Motor neuron (in vitro differentiated cells): ENCODE results near the gene APAF1. TPM values are rescaled to one million over a fixed set of nuclear protein-coding genes. Genes with fewer than 3 reads are reported as not detected.
"Not testable (repeated sequence)": the region's sequence is repeated elsewhere in the genome, so short reads cannot be mapped to it uniquely, and the experiment has no call there.

Experiments used
- ATAC-seq, 8 experiments: fragments of 200-7000 bp; cut with Tn5 transposase; replicated peaks in 6 of 8; 2 replicates each; pipeline ENCODE4 v1.8.0; 2021; ENCODE audit warnings: mild to moderate bottlenecking in 8 of 8, moderate library complexity in 8 of 8
- H3K27ac ChIP-seq, 2 donors: fragments of 250-450 bp; sonication (Bioruptor Pico); 2 replicates each; pipeline ENCODE4 v1.9.0; 2021; ENCODE audit warnings: antibody characterized with exemption in 2 of 2, mild to moderate bottlenecking in 2 of 2, moderate library complexity in 1 of 2
- H3K4me1 ChIP-seq, 2 donors: fragments of 250-450 bp; sonication (Bioruptor Pico); replicated peaks in 1 of 2; 2 replicates each; pipeline ENCODE4 v1.6.1; 2021; ENCODE audit warnings: antibody characterized with exemption in 2 of 2, mild to moderate bottlenecking in 2 of 2, moderate library complexity in 1 of 2
- H3K4me3 ChIP-seq, 5 donors: fragments of 250-450 bp; sonication (Bioruptor Pico); 2 replicates each; pipeline ENCODE4 v1.9.0; 2021; ENCODE audit warnings: antibody characterized with exemption in 5 of 5, mild to moderate bottlenecking in 5 of 5, moderate library complexity in 4 of 5
- WGBS, 10 experiments: fragments of 450-650 bp; shearing (Covaris generic); methylation state at CpG; one replicate each; pipeline ENCODE4 v1.0.0; 2022; 5-methylcytosine and 5-hydroxymethylcytosine counted together
- in situ Hi-C, 9 experiments: fragments of 400-800 bp; cut with MboI; loops; one replicate each; pipeline ENCODE4 v1.15.0; 2021; ENCODE audit warnings: low sequenced_read_pairs in 9 of 9, low pct_unique_long_range_greater_than_20kb in 2 of 9; ENCODE audit not compliant: unreplicated experiment in 9 of 9
- total RNA-seq, 8 experiments: library from RNA; unstranded; fragments of 300-600 nt; gene quantifications; 2 replicates each; pipeline versions ENCODE4 v1.2.3 to v1.2.4, GENCODE V29; 2022

The APAF1 gene
- total RNA-seq, 8 experiments from 2014 or later = 6.0 to 25.8 (median 22.9) TPM

DNA sequence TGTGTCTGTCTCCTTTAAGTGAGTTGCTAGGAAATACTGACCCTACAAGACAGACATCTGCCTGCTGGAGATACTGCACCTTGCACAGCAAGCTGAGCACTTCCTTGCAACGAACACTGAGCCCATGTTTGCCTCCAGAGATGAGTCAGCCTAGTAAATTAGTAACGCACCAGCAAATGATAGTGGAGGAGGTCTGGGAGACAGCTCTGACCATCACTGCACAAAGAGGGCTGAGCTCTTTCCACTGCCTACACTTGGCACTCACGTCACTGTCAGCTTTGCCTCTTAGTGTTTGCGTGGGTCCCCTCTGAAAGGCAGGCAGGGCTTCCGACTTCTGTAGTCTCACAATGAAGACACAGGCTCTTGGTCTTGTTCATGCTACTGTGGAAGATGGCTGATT is 109.0 kb downstream of the APAF1 start:
- WGBS, 10 experiments = 0 to 100% (median 51%) methylated on average over 1 to 5 of the region's 5 CpGs; no CpG with 5 or more reads in 4 of the 10 experiments
- Histone ChIP-seq H3K4me1 (no peaks in the 10 kb centered on the region), H3K27ac (no peak overlapping the region), H3K4me3 (no peak overlapping the region)
- peak in 6 of 8 experiments; percentile 8 to 99 (median 98) for ATAC-seq
- in situ Hi-C loops = no loop called here

DNA sequence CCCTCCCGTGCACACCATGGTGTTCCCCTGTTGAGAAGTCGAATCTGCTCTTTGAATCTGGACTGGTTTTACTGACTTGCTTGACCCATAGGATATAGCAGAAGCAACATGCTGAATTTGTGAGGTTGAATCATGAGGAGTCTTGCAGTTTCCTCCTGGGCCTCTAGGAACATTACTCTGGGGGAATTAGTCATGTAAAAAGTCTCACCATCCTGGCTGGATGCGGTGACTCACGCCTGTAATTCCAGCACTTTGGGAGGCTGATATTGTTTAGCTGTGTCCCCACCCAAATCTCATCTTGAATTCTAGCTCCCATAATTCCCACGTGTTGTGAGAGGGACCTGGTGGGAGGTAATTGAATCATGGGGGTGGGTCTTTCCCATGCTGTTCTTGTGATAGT is 110.8 kb downstream of the APAF1 start:
- H3K4me3 ChIP-seq, in situ Hi-C loops, H3K4me1 ChIP-seq, H3K27ac ChIP-seq: not testable (repeated sequence)
- peak in 3 of 8 experiments; percentile 47 to 89 (median 84) for ATAC-seq
- 0 to 100% (median 88%) methylated on average over 1 to 3 of the region's 5 CpGs; no CpG with 5 or more reads in 4 of the 10 experiments for WGBS, 10 experiments

DNA sequence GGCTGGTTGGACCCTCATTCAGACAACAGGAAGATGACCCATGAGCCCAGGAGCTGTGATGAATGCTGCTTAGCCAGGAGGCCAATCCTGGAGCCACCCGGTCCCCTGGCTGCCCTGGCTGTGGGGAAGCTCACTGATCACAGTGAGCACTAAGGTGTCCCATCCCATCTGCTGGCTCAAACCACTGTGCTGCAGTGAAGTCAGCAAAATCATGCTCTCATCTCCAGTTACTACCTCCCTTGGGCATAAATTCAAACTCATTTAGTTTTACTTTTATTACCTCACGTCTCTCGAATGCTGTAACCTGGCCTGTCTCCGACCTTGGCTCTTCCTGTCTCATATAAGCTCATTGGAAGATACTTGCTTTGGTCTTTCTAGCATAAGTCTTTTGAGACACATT is 112.4 kb downstream of the APAF1 start:
- WGBS, 10 experiments = 29 to 100% (median 80%) methylated on average over 2 to 3 of the region's 4 CpGs; no CpG with 5 or more reads in 7 of the 10 experiments

DNA sequence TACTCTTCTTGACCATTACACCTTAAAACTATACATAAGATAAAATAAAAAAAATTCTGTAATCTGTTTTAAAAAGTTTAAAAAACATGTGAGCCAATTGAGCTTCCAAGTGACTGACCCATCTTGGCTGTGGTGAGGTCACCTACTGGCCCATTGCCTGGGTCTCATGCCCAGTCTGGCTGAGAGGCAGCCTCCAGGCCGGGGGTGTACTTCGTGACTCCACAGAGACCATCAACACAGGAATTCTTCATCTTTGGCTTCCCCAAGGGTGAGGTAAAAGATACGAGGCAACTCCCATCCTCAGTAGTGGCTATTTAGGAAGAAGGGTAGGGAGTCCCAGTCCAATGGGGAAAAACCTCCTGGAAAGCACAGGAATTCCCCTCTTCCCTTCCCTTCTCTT is 113.2 kb downstream of the APAF1 start:
- ATAC-seq = no peak
- no peaks in the 10 kb centered on the region for H3K4me1 ChIP-seq
- no peak overlapping the region for H3K27ac ChIP-seq
- 9 to 92% (median 73%) methylated on average over 1 to 3 of the region's 3 CpGs; no CpG with 5 or more reads in 2 of the 10 experiments for whole genome bisulfite sequencing, 10 experiments
- no peak overlapping the region for H3K4me3 ChIP-seq
- in situ Hi-C loops = no loop called here

More for the DNA sequence above, 112.4 kb downstream of the APAF1 start:
- in situ Hi-C loops = no loop called here
- no peak overlapping the region for H3K27ac ChIP-seq
- H3K4me3 ChIP-seq = no peak overlapping the region
- no peaks in the 10 kb centered on the region for H3K4me1 ChIP-seq
- ATAC-seq = no peak

DNA sequence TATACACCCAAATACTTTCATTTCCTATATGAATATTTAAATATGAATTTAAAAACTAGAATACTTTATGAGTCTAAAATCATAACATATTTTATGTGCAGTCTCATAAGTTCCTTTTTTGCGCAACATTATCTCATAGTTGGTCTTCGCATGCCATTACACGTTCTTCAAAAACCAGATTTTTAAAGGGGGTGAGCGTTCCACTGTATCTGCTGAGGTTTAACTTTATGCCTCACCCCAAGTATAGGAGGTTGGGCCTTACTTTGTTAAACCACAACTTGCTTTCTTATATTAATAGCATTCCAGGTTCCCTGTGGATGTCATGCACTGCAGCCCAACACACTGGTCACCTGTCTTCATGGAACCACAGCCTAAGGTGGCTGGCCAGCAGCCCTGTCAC is 118.6 kb downstream of the APAF1 start:
- Histone ChIP-seq H3K4me1 (no peaks in the 10 kb centered on the region), H3K4me3 (no peak overlapping the region), H3K27ac (no peak overlapping the region)
- peak in 1 of 8 experiments; percentile 29 for ATAC-seq
- in situ Hi-C loops = no loop called here
- 36 to 100% (median 84%) methylated on average over 2 to 4 of the region's 4 CpGs for WGBS, 10 experiments

DNA sequence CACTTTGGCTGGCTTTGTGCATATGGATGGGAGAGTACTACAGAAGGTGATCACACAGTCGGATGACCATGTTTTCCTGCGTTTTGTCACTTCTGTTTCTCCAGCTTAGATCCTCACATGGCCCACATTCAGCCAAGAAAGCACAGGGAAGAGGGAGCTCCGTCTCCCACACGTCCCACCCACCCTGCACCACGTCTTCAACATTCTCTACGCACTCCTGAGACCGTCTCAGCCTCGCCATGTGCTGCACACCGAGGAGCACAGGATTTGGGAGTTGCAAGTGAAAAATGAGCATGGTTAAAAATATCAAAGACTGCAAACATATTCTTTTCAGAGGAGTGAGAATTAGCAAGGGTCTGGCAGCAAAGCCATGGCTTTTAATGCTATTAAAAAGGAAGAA is 122.2 kb downstream of the APAF1 start:
- ATAC-seq = no peak
- no peak overlapping the region for H3K4me3 ChIP-seq
- WGBS, 10 experiments = 24 to 100% (median 83%) methylated on average over 1 to 9 of the region's 9 CpGs; no CpG with 5 or more reads in 4 of the 10 experiments
- no peaks in the 10 kb centered on the region for H3K4me1 ChIP-seq
- in situ Hi-C loops = no loop called here
- no peak overlapping the region for H3K27ac ChIP-seq

DNA sequence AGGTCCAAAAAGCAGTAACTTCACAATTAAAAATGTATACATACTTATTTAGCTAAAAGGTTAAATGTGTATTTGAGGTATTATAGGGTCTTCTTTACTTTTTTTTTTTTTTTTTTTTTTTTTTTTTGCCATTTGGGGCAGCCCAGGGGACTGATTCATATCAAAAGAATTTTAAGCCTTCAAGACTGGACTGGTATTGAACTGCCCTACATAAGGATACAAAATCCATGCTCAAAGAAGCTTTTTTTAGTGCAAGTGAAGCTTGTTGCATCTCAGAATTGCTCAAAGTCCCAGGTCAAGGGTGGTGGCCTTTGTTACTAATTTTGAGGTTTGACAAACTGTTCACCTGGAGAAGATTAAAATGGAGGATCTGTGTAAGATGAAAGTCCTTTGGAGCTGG is 124.0 kb downstream of the APAF1 start:
- H3K4me1 ChIP-seq = no peaks in the 10 kb centered on the region
- no peak overlapping the region for H3K4me3 ChIP-seq
- ATAC-seq = no peak
- H3K27ac ChIP-seq = no peak overlapping the region
- in situ Hi-C loops = no loop called here

DNA sequence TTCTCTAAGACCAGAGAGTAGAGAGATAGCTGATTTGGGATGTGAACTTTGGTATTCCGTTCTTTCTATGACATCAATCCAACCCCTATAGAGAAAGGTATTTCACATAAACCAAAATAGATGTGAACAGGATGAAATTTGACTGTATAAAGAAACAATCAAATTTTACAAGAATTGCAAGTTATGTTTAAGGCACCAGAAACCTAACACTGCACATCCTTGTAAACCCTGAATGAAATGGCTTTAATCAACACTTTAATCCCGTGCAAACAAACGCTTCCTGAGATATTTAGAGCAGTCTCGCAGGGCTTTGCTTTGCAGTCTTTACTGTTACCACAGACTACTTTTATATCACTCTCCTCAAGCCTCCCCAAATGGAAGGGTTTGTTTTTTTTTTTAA is 125.1 kb downstream of the APAF1 start:
- in situ Hi-C loops = no loop called here
- no peak for ATAC-seq
- no peak overlapping the region for H3K27ac ChIP-seq
- no peak overlapping the region for H3K4me3 ChIP-seq
- no peaks in the 10 kb centered on the region for H3K4me1 ChIP-seq
- 52 to 100% (median 91%) methylated on average over 1 to 4 of the region's 4 CpGs; no CpG with 5 or more reads in 1 of the 10 experiments for WGBS, 10 experiments

DNA sequence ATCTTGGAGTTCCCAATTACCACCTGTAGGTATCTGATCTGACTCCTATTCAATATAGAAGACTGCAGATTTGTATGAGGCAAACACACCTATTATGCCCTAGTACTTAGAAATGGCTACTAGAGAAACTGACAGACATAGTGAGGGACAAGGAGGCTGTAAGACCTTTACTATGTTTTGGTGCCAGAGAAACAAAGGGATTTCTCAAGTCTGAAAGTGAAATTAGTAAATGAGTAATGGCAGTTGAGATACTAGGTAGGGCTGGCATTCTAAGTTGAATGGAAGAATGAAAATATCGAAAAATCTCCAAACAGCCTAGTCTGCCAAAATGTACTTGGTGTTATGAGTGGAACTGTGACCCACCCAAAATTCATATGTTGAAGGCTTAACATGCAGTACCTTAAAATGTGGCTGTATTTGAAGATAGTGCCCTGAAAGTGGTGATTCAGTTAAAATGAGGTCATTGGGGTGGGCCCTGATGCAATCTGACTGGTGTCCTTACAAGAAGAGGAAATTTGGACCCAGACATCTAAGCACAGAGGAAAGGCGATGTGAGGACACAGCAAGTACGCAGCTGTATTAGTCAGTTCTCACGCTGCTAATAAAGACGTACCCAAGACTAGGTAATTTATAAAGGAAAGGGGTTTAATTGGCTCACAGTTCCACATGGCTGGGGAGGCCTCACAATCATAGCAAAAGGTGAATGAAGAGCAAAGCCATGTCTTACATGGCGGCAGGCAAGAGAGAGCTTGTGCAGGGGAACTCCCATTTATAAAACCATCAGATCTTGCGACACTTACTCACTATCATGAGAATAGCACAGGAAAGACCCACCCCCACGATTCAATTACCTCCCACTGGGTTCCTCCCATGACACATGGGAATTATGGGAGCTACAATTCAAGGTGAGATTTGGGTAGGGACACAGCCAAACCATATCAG is 127.0 kb downstream of the APAF1 start:
- no peak for ATAC-seq
- no peak overlapping the region for H3K4me3 ChIP-seq
- no peaks in the 10 kb centered on the region for H3K4me1 ChIP-seq
- in situ Hi-C loops = no loop called here
- WGBS, 10 experiments = 72 to 97% (median 86%) methylated on average over 3 to 6 of the region's 8 CpGs; no CpG with 5 or more reads in 3 of the 10 experiments
- H3K27ac ChIP-seq = no peak overlapping the region

DNA sequence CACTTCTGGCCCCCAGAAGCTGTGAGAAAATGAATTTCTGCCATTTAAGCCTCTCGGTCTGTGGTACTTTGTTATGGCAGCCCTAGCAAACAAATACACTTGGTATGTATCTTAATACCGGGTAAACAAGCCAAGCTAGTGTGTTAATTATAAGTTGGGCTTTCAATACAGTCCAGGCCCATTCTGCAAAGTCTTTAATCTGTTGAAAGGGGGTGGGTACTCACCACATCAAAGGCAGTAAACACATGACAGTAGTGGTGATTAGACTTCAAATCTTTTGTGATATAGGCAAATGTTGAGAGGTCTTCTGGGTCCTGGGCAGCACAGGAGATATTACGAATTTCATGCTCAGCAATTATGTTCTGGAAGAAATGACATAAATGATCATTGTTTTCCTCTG is 127.7 kb downstream of the APAF1 start:
- Histone ChIP-seq H3K4me1 (no peaks in the 10 kb centered on the region), H3K4me3 (no peak overlapping the region), H3K27ac (no peak overlapping the region)
- no peak for ATAC-seq
- 31 to 100% (median 67%) methylated on average over 1 to 3 of the region's 3 CpGs; no CpG with 5 or more reads in 2 of the 10 experiments for WGBS, 10 experiments
- in situ Hi-C loops = no loop called here

DNA sequence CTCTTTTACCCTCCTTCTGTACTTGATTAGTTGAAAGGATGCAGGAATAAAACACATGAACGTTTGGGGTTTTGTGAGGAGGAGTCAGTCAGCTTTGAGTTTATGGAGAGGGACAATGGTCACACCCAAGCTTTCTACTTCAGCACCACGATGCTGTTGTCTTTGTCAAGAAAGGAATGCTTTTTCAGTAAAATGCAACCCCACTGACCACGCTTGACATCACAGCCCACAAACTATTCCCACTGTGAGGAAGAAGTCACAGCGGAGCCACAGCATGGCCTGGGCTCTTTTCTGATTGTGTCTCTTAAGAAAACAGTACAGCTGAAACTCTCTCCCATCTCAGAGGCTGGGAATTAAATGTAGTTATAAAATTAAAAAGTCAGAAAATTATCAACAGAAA is 135.2 kb downstream of the APAF1 start:
- Histone ChIP-seq H3K4me3 (no peak overlapping the region), H3K27ac (no peak overlapping the region), H3K4me1 (no peaks in the 10 kb centered on the region)
- 35 to 67% (median 45%) methylated on average over 1 to 4 of the region's 4 CpGs; no CpG with 5 or more reads in 3 of the 10 experiments for WGBS, 10 experiments
- in situ Hi-C loops = no loop called here
- ATAC-seq = no peak

DNA sequence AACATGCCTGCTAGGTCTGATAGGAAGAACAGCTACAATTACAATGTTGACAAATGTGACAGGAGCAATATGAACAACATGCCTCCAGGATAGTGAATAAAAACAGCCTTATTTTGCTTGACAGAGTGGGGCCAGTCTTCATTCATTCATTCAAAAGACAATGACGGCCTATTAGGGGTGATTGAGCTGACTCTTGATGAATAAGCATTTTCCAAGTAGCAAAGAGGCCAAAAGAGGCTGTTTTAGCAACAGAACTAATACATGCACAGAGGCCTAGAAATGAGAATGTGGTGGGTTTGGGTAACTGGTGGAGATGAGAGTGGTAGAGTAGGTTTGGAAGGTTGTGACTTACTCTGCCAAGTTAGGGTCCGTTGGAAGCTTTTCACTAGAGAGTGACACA is 138.3 kb downstream of the APAF1 start:
- ATAC-seq = no peak
- in situ Hi-C loops = no loop called here
- WGBS, 10 experiments = 60 to 100% (median 80%) methylated on average over 1 to 2 of the region's 2 CpGs; no CpG with 5 or more reads in 1 of the 10 experiments

More for the DNA sequence above, 138.3 kb downstream of the APAF1 start:
- no peak overlapping the region for H3K27ac ChIP-seq
- H3K4me3 ChIP-seq = no peak overlapping the region
- no peaks in the 10 kb centered on the region for H3K4me1 ChIP-seq
